IPS-18a (cell line): ENCODE measurements around the gene ADAMTSL1.

ENCODE experiments used
- H3K27ac ChIP-seq: one replicate; pipeline ENCODE4 v1.5.1; 2013; ENCODE audit warnings: low read length
- H3K27me3 ChIP-seq: one replicate; pipeline ENCODE4 v1.6.1; 2013; ENCODE audit warnings: mild to moderate bottlenecking, low read length; ENCODE audit not compliant: control insufficient read depth, insufficient read depth
- H3K36me3 ChIP-seq: one replicate; pipeline ENCODE4 v1.6.1; 2013; ENCODE audit warnings: low read depth, low read length; ENCODE audit not compliant: control insufficient read depth
- H3K4me1 ChIP-seq: one replicate; pipeline ENCODE4 v1.6.1; 2013; ENCODE audit warnings: low read depth, low read length; ENCODE audit not compliant: control insufficient read depth
- H3K4me3 ChIP-seq: one replicate; pipeline ENCODE4 v1.5.1; 2013; ENCODE audit warnings: low read length
- H3K9ac ChIP-seq: one replicate; pipeline ENCODE4 v1.6.1; 2013; ENCODE audit warnings: mild to moderate bottlenecking, low read length, moderate library complexity
- H3K9me3 ChIP-seq: one replicate; pipeline ENCODE4 v1.6.1; 2013; ENCODE audit warnings: low read depth, low read length; ENCODE audit not compliant: control insufficient read depth

ADAMTSL1 gene

DNA sequence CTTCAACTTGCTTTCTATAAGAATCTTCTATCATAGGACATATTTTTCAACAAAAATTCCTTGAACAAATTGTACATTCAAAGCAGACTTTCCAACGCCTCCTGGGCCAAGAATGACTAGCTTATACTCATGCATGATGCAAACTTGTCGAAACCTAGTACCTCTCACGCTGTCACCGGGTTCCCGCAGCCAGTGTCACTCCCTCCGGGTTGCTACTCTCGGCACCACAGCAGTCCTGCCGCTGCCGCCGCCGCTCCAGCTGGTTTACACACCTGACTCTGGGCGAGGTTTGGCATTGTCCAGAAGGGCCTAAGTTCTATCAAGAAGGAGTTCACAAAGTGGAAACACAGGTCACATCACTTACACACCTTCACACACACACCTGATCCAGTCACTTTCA is 244.4 kb downstream of the ADAMTSL1 start:
- H3K4me1 ChIP-seq, result no peaks in the 10 kb centered on the region

DNA sequence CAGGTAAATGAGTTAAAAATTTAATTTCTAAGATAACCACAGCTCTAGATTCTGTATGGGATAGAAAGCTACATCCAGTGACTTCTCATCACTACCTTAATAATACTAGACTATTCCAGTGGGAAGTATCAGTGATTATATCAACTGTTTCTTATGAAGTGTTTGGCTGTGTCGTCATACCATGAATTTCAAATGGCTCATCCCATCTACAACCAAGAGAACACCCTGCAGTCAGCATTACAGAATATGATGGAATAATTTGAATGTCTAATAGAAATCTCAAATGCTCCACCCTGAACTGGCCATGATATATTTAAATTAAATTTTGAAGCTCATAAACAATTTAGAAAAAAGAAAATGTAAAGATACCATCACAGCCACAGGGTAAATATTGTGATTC is 245.0 kb downstream of the ADAMTSL1 start:
- Histone ChIP-seq H3K4me3 (no peak overlapping the region), H3K27ac (no peak overlapping the region), H3K9me3 (no peaks in the 10 kb centered on the region)

More for the DNA sequence above, 244.4 kb downstream of the ADAMTSL1 start:
- no peaks in the 10 kb centered on the region for H3K27me3 ChIP-seq
- no peaks in the 10 kb centered on the region for H3K36me3 ChIP-seq
- no peaks in the 10 kb centered on the region for H3K9me3 ChIP-seq
- no peak overlapping the region for H3K27ac ChIP-seq
- no peak overlapping the region for H3K9ac ChIP-seq
- H3K4me3 ChIP-seq, result no peak overlapping the region

DNA sequence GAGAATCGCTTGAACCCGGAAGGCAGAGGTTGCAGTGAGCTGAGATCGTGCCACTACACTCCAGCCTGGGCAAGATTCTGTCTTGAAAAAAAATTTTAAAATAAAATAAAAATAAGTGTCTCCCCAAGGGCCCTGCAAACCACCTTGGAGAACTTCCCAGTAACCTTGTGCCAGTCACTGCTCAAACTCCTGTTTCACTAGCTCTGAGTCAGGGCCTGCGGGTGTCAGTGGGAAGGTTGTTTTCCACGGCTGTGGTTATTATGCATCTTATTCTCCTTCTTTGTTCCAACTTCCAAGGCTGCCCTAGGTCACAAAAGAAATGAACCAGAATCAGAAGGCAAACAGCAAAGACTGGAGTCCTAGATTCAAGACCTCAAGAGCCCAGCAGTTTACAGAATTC is 246.7 kb downstream of the ADAMTSL1 start:
- Histone ChIP-seq H3K36me3 (no peaks in the 10 kb centered on the region), H3K9ac (no peak overlapping the region), H3K27ac (no peak overlapping the region), H3K9me3 (no peaks in the 10 kb centered on the region), H3K4me1 (no peaks in the 10 kb centered on the region), H3K27me3 (no peaks in the 10 kb centered on the region), H3K4me3 (no peak overlapping the region)

More for the DNA sequence above, 245.0 kb downstream of the ADAMTSL1 start:
- Histone ChIP-seq H3K36me3 (no peaks in the 10 kb centered on the region), H3K27me3 (no peaks in the 10 kb centered on the region), H3K4me1 (no peaks in the 10 kb centered on the region), H3K9ac (no peak overlapping the region)

DNA sequence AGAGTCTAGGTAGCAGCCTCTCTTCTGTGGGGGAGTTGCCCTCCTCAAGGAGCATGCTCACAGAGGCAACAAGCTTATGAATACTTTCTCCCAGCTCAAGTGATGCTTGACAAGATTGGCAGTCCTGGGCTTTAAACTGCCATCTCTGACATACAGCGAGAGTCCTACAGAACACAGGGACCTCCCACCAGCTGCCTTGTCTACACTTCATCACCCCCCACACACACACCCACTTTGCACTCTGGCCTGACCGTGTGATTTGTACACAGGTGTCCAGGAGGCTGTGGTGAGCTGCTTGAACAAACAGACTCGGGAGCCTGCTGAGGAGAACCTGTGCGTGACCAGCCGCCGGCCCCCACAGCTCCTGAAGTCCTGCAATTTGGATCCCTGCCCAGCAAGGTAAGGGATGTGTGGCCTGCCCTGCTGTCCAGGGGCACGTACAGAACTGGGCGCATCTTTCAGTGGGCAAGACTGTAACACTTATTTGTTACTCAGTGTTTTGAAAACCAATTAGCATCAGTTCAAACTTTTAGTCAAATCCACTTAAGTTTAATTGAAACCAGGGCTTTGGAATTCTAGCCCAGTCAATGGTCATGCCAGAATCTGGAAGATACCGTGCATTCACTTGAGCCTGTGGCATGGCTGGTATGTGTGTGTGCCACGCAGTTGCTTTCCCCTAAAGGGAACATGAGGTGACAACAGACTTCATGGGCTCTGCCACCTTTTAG is 247.5 kb downstream of the ADAMTSL1 start:
- H3K9ac ChIP-seq, result no peak overlapping the region
- no peaks in the 10 kb centered on the region for H3K27me3 ChIP-seq
- H3K4me3 ChIP-seq, result no peak overlapping the region
- H3K4me1 ChIP-seq, result no peaks in the 10 kb centered on the region
- no peaks in the 10 kb centered on the region for H3K36me3 ChIP-seq
- H3K9me3 ChIP-seq, result no peaks in the 10 kb centered on the region
- no peak overlapping the region for H3K27ac ChIP-seq

DNA sequence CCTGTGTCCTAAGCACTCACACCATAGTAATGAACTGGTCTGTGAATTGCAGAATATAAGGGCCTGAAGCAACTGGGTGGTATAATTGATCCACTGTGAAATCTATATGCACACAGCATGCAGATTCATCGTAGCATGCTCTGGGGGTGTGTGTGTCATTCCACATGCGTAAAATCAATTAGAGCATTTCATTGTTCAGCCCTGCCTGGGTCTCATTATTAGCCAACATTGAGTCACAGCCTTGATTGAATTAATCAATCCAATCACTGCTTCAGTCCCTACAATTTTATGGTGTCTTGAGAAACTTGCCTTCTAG is 248.0 kb downstream of the ADAMTSL1 start:
- Histone ChIP-seq H3K27me3 (no peaks in the 10 kb centered on the region), H3K27ac (no peak overlapping the region), H3K36me3 (no peaks in the 10 kb centered on the region), H3K4me1 (no peaks in the 10 kb centered on the region), H3K9me3 (no peaks in the 10 kb centered on the region), H3K4me3 (no peak overlapping the region), H3K9ac (no peak overlapping the region)

DNA sequence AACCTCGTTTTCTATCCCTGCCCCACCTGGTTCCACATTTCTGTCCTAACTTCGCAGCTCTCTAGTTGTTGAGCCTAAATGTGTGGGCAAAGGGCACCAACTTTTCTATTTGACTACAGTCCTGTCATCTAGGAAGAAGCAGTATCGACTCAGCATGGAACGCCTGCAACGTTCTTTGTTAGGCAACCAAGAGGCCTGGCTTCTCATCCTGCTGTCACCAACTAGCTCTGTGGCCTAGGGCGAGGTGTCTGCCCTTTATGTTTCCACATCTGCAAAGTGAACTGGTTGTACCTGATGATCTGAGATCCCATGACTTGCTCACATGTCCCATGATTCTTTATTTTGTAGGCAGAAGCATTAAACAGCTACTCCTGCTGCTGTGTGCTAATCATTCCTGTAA is 248.9 kb downstream of the ADAMTSL1 start:
- Histone ChIP-seq H3K9me3 (no peaks in the 10 kb centered on the region), H3K36me3 (no peaks in the 10 kb centered on the region), H3K9ac (no peak overlapping the region), H3K27me3 (no peaks in the 10 kb centered on the region), H3K4me3 (no peak overlapping the region), H3K4me1 (no peaks in the 10 kb centered on the region), H3K27ac (no peak overlapping the region)

DNA sequence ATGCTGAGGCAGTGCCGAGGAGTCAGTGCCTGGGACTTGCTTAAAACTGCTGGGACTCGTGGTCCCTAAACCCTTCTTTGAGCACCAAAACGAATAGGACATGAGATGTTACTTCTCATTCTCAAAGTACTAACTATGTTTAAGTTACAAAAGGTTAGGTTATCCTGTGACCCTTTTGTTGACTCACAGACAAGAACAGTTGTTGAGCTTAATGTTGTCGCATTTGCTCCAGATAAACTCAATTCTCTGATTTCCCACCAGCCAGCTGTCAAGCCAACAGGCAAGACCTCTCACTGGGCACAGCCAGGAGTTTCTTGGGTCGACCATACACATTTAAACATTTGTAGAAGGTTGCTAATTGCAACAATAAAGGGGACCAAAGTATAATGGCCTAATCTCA is 249.4 kb downstream of the ADAMTSL1 start:
- no peak overlapping the region for H3K9ac ChIP-seq
- H3K9me3 ChIP-seq, result no peaks in the 10 kb centered on the region
- H3K4me1 ChIP-seq, result no peaks in the 10 kb centered on the region
- H3K36me3 ChIP-seq, result no peaks in the 10 kb centered on the region
- H3K4me3 ChIP-seq, result no peak overlapping the region
- no peaks in the 10 kb centered on the region for H3K27me3 ChIP-seq
- no peak overlapping the region for H3K27ac ChIP-seq

DNA sequence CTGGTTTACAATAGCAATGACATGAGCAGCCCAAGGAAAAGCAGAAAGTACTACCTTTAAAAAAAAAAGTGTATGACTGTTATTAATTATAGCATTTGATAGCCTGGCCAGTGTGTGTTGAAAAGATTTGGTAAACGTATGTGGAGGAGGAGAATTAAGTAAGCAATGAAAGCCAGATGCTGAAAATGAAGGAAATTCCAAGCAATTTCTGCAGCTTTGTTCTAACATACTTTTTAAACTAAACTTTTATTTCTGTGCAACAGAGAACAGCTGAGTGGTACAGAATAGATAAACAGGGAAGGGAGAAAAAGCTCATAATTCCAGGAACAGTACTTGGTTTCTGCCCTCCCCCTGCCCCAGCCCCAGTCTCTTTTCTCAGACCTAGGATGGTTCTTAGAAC is 252.6 kb downstream of the ADAMTSL1 start:
- no peak overlapping the region for H3K4me3 ChIP-seq
- H3K36me3 ChIP-seq, result no peaks in the 10 kb centered on the region
- no peaks in the 10 kb centered on the region for H3K27me3 ChIP-seq
- no peak overlapping the region for H3K9ac ChIP-seq
- H3K27ac ChIP-seq, result no peak overlapping the region
- no peaks in the 10 kb centered on the region for H3K4me1 ChIP-seq
- no peaks in the 10 kb centered on the region for H3K9me3 ChIP-seq

DNA sequence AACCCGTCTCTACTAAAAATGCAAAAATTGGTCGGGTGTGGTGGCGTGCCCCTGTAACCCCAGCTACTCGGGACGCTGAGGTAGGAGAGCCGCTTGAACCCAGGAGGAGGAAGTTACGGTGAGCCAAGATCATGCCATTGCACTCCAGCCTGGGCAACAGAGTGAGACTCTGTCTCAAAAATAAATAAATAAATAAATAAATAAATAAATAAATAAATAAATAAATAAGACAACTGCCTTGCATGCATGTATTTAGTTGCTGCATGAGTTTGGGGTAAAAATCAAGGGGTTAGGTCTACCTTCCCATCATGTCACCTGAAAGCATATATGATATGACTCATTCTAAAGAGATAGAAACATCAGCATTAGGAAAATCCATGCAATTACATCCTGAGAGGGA is 254.0 kb downstream of the ADAMTSL1 start:
- Histone ChIP-seq H3K27me3 (no peaks in the 10 kb centered on the region), H3K36me3 (no peaks in the 10 kb centered on the region), H3K9ac (no peak overlapping the region), H3K9me3 (no peaks in the 10 kb centered on the region), H3K4me1 (no peaks in the 10 kb centered on the region), H3K27ac (no peak overlapping the region), H3K4me3 (no peak overlapping the region)

DNA sequence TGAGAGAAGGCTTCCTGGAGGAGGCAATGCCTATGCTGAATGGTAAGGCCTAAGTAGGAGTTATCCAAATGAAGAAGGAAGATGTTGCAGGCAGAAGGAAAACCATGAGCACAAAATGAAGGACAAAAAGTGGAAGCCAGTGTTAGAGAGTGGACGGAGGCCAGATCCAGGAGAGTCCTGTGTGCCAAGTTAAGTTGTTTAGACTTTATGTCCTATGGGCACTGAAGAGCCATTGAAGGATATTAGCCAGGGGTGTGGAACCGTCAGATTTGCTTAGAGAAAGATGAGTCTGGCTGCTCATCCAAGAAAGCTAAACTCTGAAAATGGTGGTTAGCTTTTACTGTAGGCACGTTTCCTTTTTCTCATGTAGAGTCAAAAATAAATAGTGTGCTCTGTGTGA is 254.7 kb downstream of the ADAMTSL1 start:
- no peaks in the 10 kb centered on the region for H3K27me3 ChIP-seq
- no peaks in the 10 kb centered on the region for H3K4me1 ChIP-seq
- H3K9ac ChIP-seq, result no peak overlapping the region
- H3K27ac ChIP-seq, result no peak overlapping the region
- H3K36me3 ChIP-seq, result no peaks in the 10 kb centered on the region
- no peaks in the 10 kb centered on the region for H3K9me3 ChIP-seq
- no peak overlapping the region for H3K4me3 ChIP-seq

DNA sequence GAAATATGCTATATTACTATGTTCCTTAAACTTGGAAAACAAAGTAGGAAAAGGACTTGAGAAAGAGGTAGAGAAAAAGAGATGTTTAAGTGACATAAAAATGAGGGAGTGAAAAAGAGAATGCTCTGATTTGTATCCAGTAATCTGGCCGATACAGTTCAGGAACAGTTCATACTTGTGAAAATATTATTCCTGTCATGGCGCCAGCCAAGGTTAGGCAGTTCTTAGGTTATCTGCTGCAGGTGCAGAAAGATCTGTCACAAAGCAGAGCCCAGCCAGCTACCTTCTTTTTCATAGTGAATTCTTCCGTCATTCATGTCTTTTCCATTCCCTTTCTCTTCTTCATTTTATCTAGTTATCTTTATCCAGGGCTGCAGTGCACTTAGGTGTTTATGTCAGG is 256.3 kb downstream of the ADAMTSL1 start:
- no peaks in the 10 kb centered on the region for H3K9me3 ChIP-seq
- H3K4me1 ChIP-seq, result no peaks in the 10 kb centered on the region
- no peak overlapping the region for H3K4me3 ChIP-seq
- H3K27ac ChIP-seq, result no peak overlapping the region
- H3K36me3 ChIP-seq, result no peaks in the 10 kb centered on the region
- H3K9ac ChIP-seq, result no peak overlapping the region
- no peaks in the 10 kb centered on the region for H3K27me3 ChIP-seq

DNA sequence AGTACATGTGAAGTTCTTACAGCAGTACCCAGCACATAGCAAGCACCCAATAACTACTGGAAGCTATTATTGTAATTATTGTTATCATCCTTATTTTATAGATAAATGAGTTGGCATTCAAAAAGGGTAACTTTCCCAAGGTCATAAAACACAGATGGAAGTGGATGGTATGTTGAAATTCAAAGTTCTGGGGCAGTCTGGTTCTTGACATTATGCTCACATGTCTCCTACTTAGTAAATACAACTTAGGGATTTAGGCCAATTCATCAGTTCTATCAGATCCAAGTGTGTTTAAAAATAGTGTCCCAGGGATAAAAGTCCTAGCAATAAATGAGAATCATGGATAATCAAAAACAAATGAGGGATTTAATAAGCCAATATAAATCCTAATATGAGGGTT is 265.2 kb downstream of the ADAMTSL1 start:
- Histone ChIP-seq H3K27me3 (no peaks in the 10 kb centered on the region), H3K9me3 (no peaks in the 10 kb centered on the region), H3K9ac (no peak overlapping the region), H3K27ac (no peak overlapping the region), H3K36me3 (no peaks in the 10 kb centered on the region), H3K4me1 (no peaks in the 10 kb centered on the region), H3K4me3 (no peak overlapping the region)
